Measurements from ENCODE around the gene PSMA5.
A peak's percentile ranks its signal among the peaks of the same experiment; 100 is the strongest.

Gene PSMA5

GRCh38 chr1:109468061-109468460, 41.8 kb upstream of the PSMA5 start:
- H3K4me3 ChIP-seq (ENCODE audit: low read depth, low read length) = no peak overlapping the region
- no peak for DNase-seq (ENCODE audit: low read depth)
- no peak for TF ChIP-seq CTCF (IDR thresholded peaks at IDR 0.05; ENCODE audit: low read depth, low read length, missing control alignments)
- in situ Hi-C loops (cut with HindIII; ENCODE audit: low sequenced_read_pairs) = no loop called here

- H3K4me3 ChIP-seq (ENCODE audit: low read depth, low read length) = no peak overlapping the region
- DNase-seq (ENCODE audit: low read depth) = no peak
- in situ Hi-C loops (cut with HindIII; ENCODE audit: low sequenced_read_pairs) = no loop called here
- no peak for TF ChIP-seq CTCF (IDR thresholded peaks at IDR 0.05; ENCODE audit: low read depth, low read length, missing control alignments)
Measured at GRCh38 chr1:109467301-109467777, 41.1 kb upstream of the PSMA5 start.

GRCh38 chr1:109466452-109467300, 40.4 kb upstream of the PSMA5 start, which contains the start of gene SYPL2:
TSS of gene SYPL2 (plus strand) at chr1:109466546. CDS start at chr1:109466844, 298 bp downstream.
- H3K4me3 ChIP-seq (ENCODE audit: low read depth, low read length) = peak within 1 kb of the TSS; percentile 38
- TF ChIP-seq CTCF (IDR thresholded peaks at IDR 0.05; ENCODE audit: low read depth, low read length, missing control alignments) = no peak
- no peak for DNase-seq (ENCODE audit: low read depth)
- in situ Hi-C loops (cut with HindIII; ENCODE audit: low sequenced_read_pairs) = no loop called here

GRCh38 chr1:109466125-109466451, 39.8 kb upstream of the PSMA5 start:
- DNase-seq (ENCODE audit: low read depth) = no peak
- no peak for TF ChIP-seq CTCF (IDR thresholded peaks at IDR 0.05; ENCODE audit: low read depth, low read length, missing control alignments)
- H3K4me3 ChIP-seq (ENCODE audit: low read depth, low read length) = peak overlapping the region; percentile 38
- in situ Hi-C loops (cut with HindIII; ENCODE audit: low sequenced_read_pairs) = no loop called here

- in situ Hi-C loops (cut with HindIII; ENCODE audit: low sequenced_read_pairs) = no loop called here
- no peak for TF ChIP-seq CTCF (IDR thresholded peaks at IDR 0.05; ENCODE audit: low read depth, low read length, missing control alignments)
- DNase-seq (ENCODE audit: low read depth) = no peak
- no peak overlapping the region for H3K4me3 ChIP-seq (ENCODE audit: low read depth, low read length)
Measured at GRCh38 chr1:109457819-109458218, 31.6 kb upstream of the PSMA5 start.

GRCh38 chr1:109454497-109455133, 28.4 kb upstream of the PSMA5 start:
- DNase-seq (ENCODE audit: low read depth) = no peak
- in situ Hi-C loops (cut with HindIII; ENCODE audit: low sequenced_read_pairs) = no loop called here
- H3K4me3 ChIP-seq (ENCODE audit: low read depth, low read length) = no peak overlapping the region
- TF ChIP-seq CTCF (IDR thresholded peaks at IDR 0.05; ENCODE audit: low read depth, low read length, missing control alignments) = no peak

Measured in astrocyte of the cerebellum (primary cell).